Stimulated activated CD4-positive, alpha-beta T cell treated with anti-CD3 and anti-CD28 coated beads, Interleukin-15, amount 100 ng/mL, for 48 hours (primary cell): ENCODE data around the gene PRSS56.

ENCODE experiments used
- DNase-seq, 2 donors: peaks; one replicate each; pipeline ENCODE4 v3.0.0-alpha.2; 2020; ENCODE audit warnings: low read depth in 2 of 2

The PRSS56 gene

GRCh38 chr2:232486558-232487384, 33.4 kb upstream of the PRSS56 start:
- no peak for DNase-seq

GRCh38 chr2:232487385-232488096, 32.6 kb upstream of the PRSS56 start, which contains the start of gene ECEL1:
TSS of gene ECEL1 (minus strand) at chr2:232487834. CDS start at chr2:232486653, 1,181 bp downstream.
- no peak for DNase-seq

- no peak for DNase-seq
Observed at GRCh38 chr2:232488097-232488711, 32.0 kb upstream of the PRSS56 start.

GRCh38 chr2:232488721-232489300, 31.4 kb upstream of the PRSS56 start:
- no peak for DNase-seq

GRCh38 chr2:232489516-232490220, 30.5 kb upstream of the PRSS56 start:
- no peak for DNase-seq

- DNase-seq = no peak
Observed at GRCh38 chr2:232490221-232491138, 29.7 kb upstream of the PRSS56 start.

GRCh38 chr2:232491139-232491780, 28.9 kb upstream of the PRSS56 start:
- DNase-seq = no peak

GRCh38 chr2:232492236-232492848, 27.8 kb upstream of the PRSS56 start:
- DNase-seq = no peak

- no peak for DNase-seq
Observed at GRCh38 chr2:232492963-232493700, 27.1 kb upstream of the PRSS56 start.

GRCh38 chr2:232493701-232494474, 26.3 kb upstream of the PRSS56 start:
- no peak for DNase-seq

GRCh38 chr2:232494542-232494941, 25.6 kb upstream of the PRSS56 start:
- no peak for DNase-seq

- DNase-seq = no peak
Observed at GRCh38 chr2:232495292-232495691, 24.9 kb upstream of the PRSS56 start.

GRCh38 chr2:232496501-232497270, 23.5 kb upstream of the PRSS56 start:
- no peak for DNase-seq

- DNase-seq = no peak
Observed at GRCh38 chr2:232497348-232497747, 22.8 kb upstream of the PRSS56 start.

GRCh38 chr2:232498452-232498851, 21.7 kb upstream of the PRSS56 start:
- no peak for DNase-seq

GRCh38 chr2:232501331-232501771, 18.8 kb upstream of the PRSS56 start:
- DNase-seq = no peak

GRCh38 chr2:232501794-232502390, 18.3 kb upstream of the PRSS56 start:
- no peak for DNase-seq
